ENCODE data around the gene PHLDB2. TPM values are rescaled to one million over a fixed set of nuclear protein-coding genes. Genes with fewer than 3 reads are reported as not detected.

PHLDB2 gene
- total RNA-seq, 1 experiment from 2014 or later, result 143 TPM

GRCh38 chr3:112020674-112021085 lies 161.6 kb downstream of the PHLDB2 start:
- ChIA-PET CTCF (no interaction called here), POLR2A (no interaction called here), RAD21 (ENCODE audit: low non-redundant PET in 1 of 2, low total read pairs in 2 of 2, uncharacterized antibody in 2 of 2, unreplicated experiment in 2 of 2) (no interaction called here)
- Histone ChIP-seq H3K4me3 (replicated peaks in 1 of 2; ENCODE audit: low read depth in 1 of 2, low read length in 2 of 2) (no peak overlapping the region), H3K4me2 (ENCODE audit: low read length) (no peak overlapping the region), H3K27ac (ENCODE audit: low read depth, low read length) (no peak overlapping the region), H3K9me2 (ENCODE audit: insufficient read depth) (no peaks in the 10 kb centered on the region), H3K27me3 (ENCODE audit: insufficient read depth, low read length) (no peaks in the 10 kb centered on the region), H3K4me1 (ENCODE audit: control insufficient read depth in 1 of 2, insufficient read depth in 2 of 2, low read length in 2 of 2) (no peaks in the 10 kb centered on the region), H2AFZ (ENCODE audit: low read depth, low read length, poor library complexity, severe bottlenecking) (no peak overlapping the region), H3K9me3 (ENCODE audit: control insufficient read depth in 1 of 2, insufficient read depth in 1 of 2, low read depth in 1 of 2, low read length in 2 of 2) (no peaks in the 10 kb centered on the region), H3K79me2 (ENCODE audit: insufficient read depth, low read length) (no peaks in the 10 kb centered on the region), H4K20me1 (ENCODE audit: insufficient read depth) (no peaks in the 10 kb centered on the region), H3K9ac (ENCODE audit: low read length) (no peak overlapping the region), H3K36me3 (ENCODE audit: control insufficient read depth in 1 of 2, insufficient read depth in 2 of 2, low read length in 2 of 2) (no peaks in the 10 kb centered on the region; a peak in 1 of 4 replicates)
- BruUV-seq (replicated peaks), result no TSS peak
- intact Hi-C loops (cut with micrococcal nuclease), result no loop called here
- TF ChIP-seq ZNF274 (IDR thresholded peaks at IDR 0.05; ENCODE audit: low read depth, low read length) (no peak), CTCF (IDR thresholded peaks at IDR 0.05 in 2 of 3, conservative IDR thresholded peaks at IDR 0.05 in 1 of 3; ENCODE audit: borderline replicate concordance in 1 of 3, insufficient read depth in 1 of 3, low read depth in 2 of 3, low read length in 2 of 3) (no peak), ZFX (IDR thresholded peaks at IDR 0.05) (no peak), ATF3 (IDR thresholded peaks at IDR 0.05) (no peak), EZH2 (IDR thresholded peaks at IDR 0.05) (no peak), SIN3A (IDR thresholded peaks at IDR 0.05; ENCODE audit: low read depth) (no peak), ELF1 (IDR thresholded peaks at IDR 0.05; ENCODE audit: borderline replicate concordance, low read depth) (no peak), EGR1 (IDR thresholded peaks at IDR 0.05; ENCODE audit: low read depth) (no peak), CBX3 (IDR thresholded peaks at IDR 0.05; ENCODE audit: low read depth) (no peak), YY1 (IDR thresholded peaks at IDR 0.05; ENCODE audit: extremely low read depth, insufficient replicate concordance, low read depth, low read length) (no peak), SP1 (IDR thresholded peaks at IDR 0.05; ENCODE audit: low read depth) (no peak), TCF7L2 (IDR thresholded peaks at IDR 0.05; ENCODE audit: borderline replicate concordance, extremely low read depth, insufficient read depth, insufficient read length) (no peak), CEBPB (IDR thresholded peaks at IDR 0.05; ENCODE audit: low read depth) (no peak), FOSL1 (IDR thresholded peaks at IDR 0.05; ENCODE audit: low read depth) (no peak), RAD21 (IDR thresholded peaks at IDR 0.05; ENCODE audit: low read depth) (no peak)
- TF ChIP-seq, protein P1, sequence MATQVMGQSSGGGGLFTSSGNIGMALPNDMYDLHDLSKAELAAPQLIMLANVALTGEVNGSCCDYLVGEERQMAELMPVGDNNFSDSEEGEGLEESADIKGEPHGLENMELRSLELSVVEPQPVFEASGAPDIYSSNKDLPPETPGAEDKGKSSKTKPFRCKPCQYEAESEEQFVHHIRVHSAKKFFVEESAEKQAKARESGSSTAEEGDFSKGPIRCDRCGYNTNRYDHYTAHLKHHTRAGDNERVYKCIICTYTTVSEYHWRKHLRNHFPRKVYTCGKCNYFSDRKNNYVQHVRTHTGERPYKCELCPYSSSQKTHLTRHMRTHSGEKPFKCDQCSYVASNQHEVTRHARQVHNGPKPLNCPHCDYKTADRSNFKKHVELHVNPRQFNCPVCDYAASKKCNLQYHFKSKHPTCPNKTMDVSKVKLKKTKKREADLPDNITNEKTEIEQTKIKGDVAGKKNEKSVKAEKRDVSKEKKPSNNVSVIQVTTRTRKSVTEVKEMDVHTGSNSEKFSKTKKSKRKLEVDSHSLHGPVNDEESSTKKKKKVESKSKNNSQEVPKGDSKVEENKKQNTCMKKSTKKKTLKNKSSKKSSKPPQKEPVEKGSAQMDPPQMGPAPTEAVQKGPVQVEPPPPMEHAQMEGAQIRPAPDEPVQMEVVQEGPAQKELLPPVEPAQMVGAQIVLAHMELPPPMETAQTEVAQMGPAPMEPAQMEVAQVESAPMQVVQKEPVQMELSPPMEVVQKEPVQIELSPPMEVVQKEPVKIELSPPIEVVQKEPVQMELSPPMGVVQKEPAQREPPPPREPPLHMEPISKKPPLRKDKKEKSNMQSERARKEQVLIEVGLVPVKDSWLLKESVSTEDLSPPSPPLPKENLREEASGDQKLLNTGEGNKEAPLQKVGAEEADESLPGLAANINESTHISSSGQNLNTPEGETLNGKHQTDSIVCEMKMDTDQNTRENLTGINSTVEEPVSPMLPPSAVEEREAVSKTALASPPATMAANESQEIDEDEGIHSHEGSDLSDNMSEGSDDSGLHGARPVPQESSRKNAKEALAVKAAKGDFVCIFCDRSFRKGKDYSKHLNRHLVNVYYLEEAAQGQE (IDR thresholded peaks at IDR 0.05; ENCODE audit: low read depth), result no peak
- TF ChIP-seq, protein P2, sequence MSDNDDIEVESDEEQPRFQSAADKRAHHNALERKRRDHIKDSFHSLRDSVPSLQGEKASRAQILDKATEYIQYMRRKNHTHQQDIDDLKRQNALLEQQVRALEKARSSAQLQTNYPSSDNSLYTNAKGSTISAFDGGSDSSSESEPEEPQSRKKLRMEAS (IDR thresholded peaks at IDR 0.05), result no peak
- DNase-seq (ENCODE audit: low read depth, low spot score) (no peak), ATAC-seq (no peak)
